Measurements from ENCODE around the gene GRIN2A. TPM values are rescaled to one million over a fixed set of nuclear protein-coding genes. Genes with fewer than 3 reads are reported as not detected.

Gene GRIN2A
- total RNA-seq, 1 experiment from 2014 or later: not detected

DNA sequence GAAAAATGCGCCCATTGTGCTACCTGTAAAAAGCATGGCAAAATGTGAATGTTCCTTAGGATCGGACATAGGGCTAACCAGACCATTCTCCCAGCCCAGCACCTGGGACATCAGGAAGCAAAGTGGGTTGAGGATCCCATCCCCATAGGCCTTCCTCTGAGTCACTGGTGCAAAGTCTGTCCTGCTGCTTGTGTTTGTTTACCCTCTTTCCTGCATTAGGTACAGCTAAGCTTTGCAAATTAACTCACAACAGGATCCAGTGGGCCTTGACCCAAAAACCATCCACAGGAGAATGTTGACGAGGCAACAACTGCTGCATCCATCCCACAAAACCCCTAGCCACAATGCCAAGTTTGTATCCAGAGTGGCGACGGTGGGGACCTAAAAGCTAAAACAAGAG, 106.2 kb downstream of the GRIN2A start:
- no peak for DNase-seq
- H3K36me3 ChIP-seq (ENCODE audit: insufficient read depth, low read length): no peaks in the 10 kb centered on the region
- H3K27me3 ChIP-seq (ENCODE audit: low read length): no peaks in the 10 kb centered on the region
- H3K4me3 ChIP-seq (ENCODE audit: low read length): no peak overlapping the region
- H3K9me2 ChIP-seq (replicated peaks; ENCODE audit: insufficient read depth, low read length): no peaks in the 10 kb centered on the region
- no peaks in the 10 kb centered on the region for H3K9me3 ChIP-seq (ENCODE audit: low read length)
- H3K79me2 ChIP-seq (ENCODE audit: low read length): no peaks in the 10 kb centered on the region
- H3K9ac ChIP-seq (ENCODE audit: low read length): no peak overlapping the region
- H3K4me2 ChIP-seq (ENCODE audit: low read depth, low read length, poor library complexity, severe bottlenecking): no peak overlapping the region
- no peak overlapping the region for H2AFZ ChIP-seq (ENCODE audit: low read length)
- no peaks in the 10 kb centered on the region for H3K4me1 ChIP-seq (ENCODE audit: low read length)
- no peaks in the 10 kb centered on the region for H4K20me1 ChIP-seq (ENCODE audit: insufficient read depth, low read depth, low read length)
- H3K27ac ChIP-seq (ENCODE audit: low read length): no peak overlapping the region

DNA sequence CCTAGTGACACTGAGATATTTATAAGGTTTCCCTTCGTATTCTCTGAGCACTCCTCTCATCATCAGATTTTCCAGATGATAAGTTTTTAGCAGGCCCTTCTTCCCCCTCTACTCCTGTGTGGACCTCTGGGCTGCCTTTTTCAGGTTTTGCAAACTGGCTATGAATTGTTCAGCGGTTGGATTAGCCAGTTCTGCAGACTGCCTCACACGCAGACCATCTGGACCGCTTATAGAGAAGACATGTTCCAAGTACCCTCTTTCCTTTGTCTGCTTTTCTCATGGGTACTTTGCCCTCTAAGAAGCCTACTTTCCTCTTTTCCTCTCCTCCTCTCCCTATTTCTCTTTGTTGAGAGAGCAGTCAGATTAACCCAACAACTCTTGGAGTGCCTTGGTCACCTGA, 111.6 kb downstream of the GRIN2A start:
- Histone ChIP-seq H3K4me3 (ENCODE audit: low read length) (no peak overlapping the region), H3K9ac (ENCODE audit: low read length) (no peak overlapping the region), H3K9me2 (replicated peaks; ENCODE audit: insufficient read depth, low read length) (no peaks in the 10 kb centered on the region), H3K79me2 (ENCODE audit: low read length) (no peaks in the 10 kb centered on the region), H3K4me1 (ENCODE audit: low read length) (no peaks in the 10 kb centered on the region), H3K4me2 (ENCODE audit: low read depth, low read length, poor library complexity, severe bottlenecking) (no peak overlapping the region), H3K27me3 (ENCODE audit: low read length) (no peaks in the 10 kb centered on the region; the same call in 1 of the 2 replicates), H3K36me3 (ENCODE audit: insufficient read depth, low read length) (no peaks in the 10 kb centered on the region), H2AFZ (ENCODE audit: low read length) (no peak overlapping the region), H3K27ac (ENCODE audit: low read length) (no peak overlapping the region), H4K20me1 (ENCODE audit: insufficient read depth, low read depth, low read length) (no peaks in the 10 kb centered on the region), H3K9me3 (ENCODE audit: low read length) (no peaks in the 10 kb centered on the region)
- DNase-seq: no peak

DNA sequence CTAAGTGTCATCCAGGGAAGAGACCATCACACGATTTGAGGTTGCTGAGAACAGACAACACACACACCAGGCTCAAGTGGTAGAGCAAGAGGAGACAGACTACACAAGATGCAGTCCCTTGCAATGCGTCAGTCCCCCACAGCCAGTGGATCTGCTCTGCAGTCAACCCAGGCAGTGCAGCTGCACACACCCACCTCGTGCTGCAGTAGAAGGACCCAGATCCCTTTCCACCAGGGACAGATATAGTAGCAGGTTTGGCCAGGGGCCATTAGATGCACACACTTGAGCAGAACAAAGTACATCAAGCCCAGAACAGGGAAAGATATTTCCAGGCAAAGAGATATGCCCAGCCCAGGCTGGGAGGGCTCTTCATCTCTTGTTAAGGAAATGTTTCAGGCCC, 112.9 kb downstream of the GRIN2A start:
- H2AFZ ChIP-seq (ENCODE audit: low read length): no peak overlapping the region
- no peak overlapping the region for H3K4me3 ChIP-seq (ENCODE audit: low read length)
- H3K27ac ChIP-seq (ENCODE audit: low read length): no peak overlapping the region
- no peaks in the 10 kb centered on the region for H3K36me3 ChIP-seq (ENCODE audit: insufficient read depth, low read length)
- H4K20me1 ChIP-seq (ENCODE audit: insufficient read depth, low read depth, low read length): no peaks in the 10 kb centered on the region
- no peak for DNase-seq
- no peaks in the 10 kb centered on the region for H3K9me2 ChIP-seq (replicated peaks; ENCODE audit: insufficient read depth, low read length)
- no peaks in the 10 kb centered on the region for H3K79me2 ChIP-seq (ENCODE audit: low read length)
- H3K4me1 ChIP-seq (ENCODE audit: low read length): no peaks in the 10 kb centered on the region
- H3K9ac ChIP-seq (ENCODE audit: low read length): no peak overlapping the region
- H3K9me3 ChIP-seq (ENCODE audit: low read length): no peaks in the 10 kb centered on the region
- no peaks in the 10 kb centered on the region; the same call in 1 of the 2 replicates for H3K27me3 ChIP-seq (ENCODE audit: low read length)
- H3K4me2 ChIP-seq (ENCODE audit: low read depth, low read length, poor library complexity, severe bottlenecking): no peak overlapping the region

DNA sequence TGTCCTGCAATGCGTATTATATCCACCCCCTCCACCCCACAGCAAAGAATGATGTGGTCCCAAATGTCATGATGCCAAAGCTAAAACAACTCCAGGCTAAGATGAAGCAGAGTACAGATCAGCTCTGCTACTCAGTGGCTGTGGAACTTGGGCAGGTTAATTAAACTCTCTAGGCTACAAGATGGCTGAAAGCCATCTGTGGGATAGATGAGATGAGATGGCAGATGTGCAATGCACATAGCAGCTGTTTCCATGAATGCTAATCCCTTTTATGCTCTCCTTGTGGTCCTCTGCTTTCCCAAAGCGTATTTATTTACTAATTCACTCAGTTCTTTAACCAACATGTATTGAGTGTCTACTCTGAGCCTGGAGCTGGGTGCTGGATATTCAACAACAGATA, 114.4 kb downstream of the GRIN2A start:
- Histone ChIP-seq H3K9ac (ENCODE audit: low read length) (no peak overlapping the region), H3K36me3 (ENCODE audit: insufficient read depth, low read length) (no peaks in the 10 kb centered on the region), H3K9me2 (replicated peaks; ENCODE audit: insufficient read depth, low read length) (no peaks in the 10 kb centered on the region), H3K9me3 (ENCODE audit: low read length) (no peaks in the 10 kb centered on the region), H3K27me3 (ENCODE audit: low read length) (no peaks in the 10 kb centered on the region; the same call in 1 of the 2 replicates), H4K20me1 (ENCODE audit: insufficient read depth, low read depth, low read length) (no peaks in the 10 kb centered on the region), H3K27ac (ENCODE audit: low read length) (no peak overlapping the region), H3K4me1 (ENCODE audit: low read length) (no peaks in the 10 kb centered on the region), H3K79me2 (ENCODE audit: low read length) (no peaks in the 10 kb centered on the region), H3K4me3 (ENCODE audit: low read length) (no peak overlapping the region), H2AFZ (ENCODE audit: low read length) (no peak overlapping the region), H3K4me2 (ENCODE audit: low read depth, low read length, poor library complexity, severe bottlenecking) (no peak overlapping the region)
- DNase-seq: no peak

DNA sequence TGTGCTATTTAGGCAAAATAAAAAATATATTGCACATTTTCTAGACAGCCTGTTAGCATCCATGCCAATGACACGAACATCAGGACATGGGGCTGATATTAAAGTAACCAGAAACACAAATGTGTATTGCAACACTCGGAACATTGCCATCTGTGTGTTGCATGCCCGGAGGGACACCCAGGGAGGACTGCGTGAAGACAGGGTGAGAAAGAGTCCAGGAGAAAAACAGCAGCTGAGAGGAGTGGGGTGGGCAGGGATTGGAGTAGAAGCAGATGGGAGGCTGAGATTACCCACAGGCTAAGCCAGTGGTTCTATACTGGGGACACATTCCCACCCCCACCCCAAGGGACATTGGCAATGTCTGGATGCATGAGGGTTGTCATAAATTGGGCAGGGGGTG, 114.8 kb downstream of the GRIN2A start:
- Histone ChIP-seq H3K4me2 (ENCODE audit: low read depth, low read length, poor library complexity, severe bottlenecking) (no peak overlapping the region), H2AFZ (ENCODE audit: low read length) (no peak overlapping the region), H3K27me3 (ENCODE audit: low read length) (no peaks in the 10 kb centered on the region; the same call in 1 of the 2 replicates), H3K9me2 (replicated peaks; ENCODE audit: insufficient read depth, low read length) (no peaks in the 10 kb centered on the region), H3K27ac (ENCODE audit: low read length) (no peak overlapping the region), H3K36me3 (ENCODE audit: insufficient read depth, low read length) (no peaks in the 10 kb centered on the region), H3K9me3 (ENCODE audit: low read length) (no peaks in the 10 kb centered on the region), H3K4me1 (ENCODE audit: low read length) (no peaks in the 10 kb centered on the region), H4K20me1 (ENCODE audit: insufficient read depth, low read depth, low read length) (no peaks in the 10 kb centered on the region), H3K4me3 (ENCODE audit: low read length) (no peak overlapping the region), H3K79me2 (ENCODE audit: low read length) (no peaks in the 10 kb centered on the region), H3K9ac (ENCODE audit: low read length) (no peak overlapping the region)
- no peak for DNase-seq

DNA sequence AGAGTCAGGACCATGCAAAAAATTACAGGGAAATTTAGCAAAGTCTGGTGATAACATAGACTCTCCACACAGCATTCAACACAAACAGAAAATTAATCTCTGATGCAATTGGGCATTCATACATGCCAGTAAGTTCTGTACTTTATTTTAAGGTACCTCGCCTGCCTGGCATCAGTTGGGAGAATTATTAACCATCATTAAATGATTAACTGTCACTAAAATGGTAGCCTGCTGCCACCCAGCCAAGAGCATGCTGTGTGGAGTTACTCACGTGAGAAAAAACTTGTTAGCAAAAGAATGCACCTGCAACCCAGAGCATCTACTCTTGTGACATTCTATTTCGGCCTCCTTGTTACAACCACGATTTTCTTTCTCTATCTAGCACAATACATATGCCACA, 117.2 kb downstream of the GRIN2A start:
- Histone ChIP-seq H3K4me2 (ENCODE audit: low read depth, low read length, poor library complexity, severe bottlenecking) (no peak overlapping the region), H3K27me3 (ENCODE audit: low read length) (no peaks in the 10 kb centered on the region; the same call in 1 of the 2 replicates), H4K20me1 (ENCODE audit: insufficient read depth, low read depth, low read length) (no peaks in the 10 kb centered on the region), H3K9me2 (replicated peaks; ENCODE audit: insufficient read depth, low read length) (no peaks in the 10 kb centered on the region), H3K4me3 (ENCODE audit: low read length) (no peak overlapping the region), H3K79me2 (ENCODE audit: low read length) (no peaks in the 10 kb centered on the region), H3K4me1 (ENCODE audit: low read length) (no peaks in the 10 kb centered on the region), H3K9ac (ENCODE audit: low read length) (no peak overlapping the region), H3K27ac (ENCODE audit: low read length) (no peak overlapping the region), H3K36me3 (ENCODE audit: insufficient read depth, low read length) (no peaks in the 10 kb centered on the region), H3K9me3 (ENCODE audit: low read length) (no peaks in the 10 kb centered on the region), H2AFZ (ENCODE audit: low read length) (no peak overlapping the region)
- DNase-seq: no peak

DNA sequence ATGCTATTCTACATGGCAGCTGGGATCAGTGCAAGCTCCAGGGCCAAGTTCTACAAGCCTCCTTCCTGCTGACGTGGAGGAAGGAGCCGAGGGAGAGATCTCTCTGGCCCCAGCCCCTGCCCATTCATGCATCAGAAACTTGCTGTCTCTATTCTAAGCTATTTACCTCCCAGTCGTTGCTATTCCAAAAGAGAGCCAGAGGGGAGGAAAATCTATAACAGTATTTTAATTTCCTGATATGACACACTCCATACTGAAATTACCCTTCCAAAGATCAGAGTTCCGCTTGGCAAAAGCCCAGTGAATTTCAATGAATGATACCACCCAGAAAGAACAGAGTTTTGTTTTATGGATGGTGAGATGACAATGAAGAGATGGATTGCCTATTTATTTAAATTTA, 133.4 kb downstream of the GRIN2A start:
- Histone ChIP-seq H4K20me1 (ENCODE audit: insufficient read depth, low read depth, low read length) (no peaks in the 10 kb centered on the region), H3K79me2 (ENCODE audit: low read length) (no peaks in the 10 kb centered on the region), H3K9ac (ENCODE audit: low read length) (no peak overlapping the region), H3K9me3 (ENCODE audit: low read length) (no peaks in the 10 kb centered on the region), H3K27me3 (ENCODE audit: low read length) (no peaks in the 10 kb centered on the region), H3K4me1 (ENCODE audit: low read length) (no peaks in the 10 kb centered on the region), H3K9me2 (replicated peaks; ENCODE audit: insufficient read depth, low read length) (no peaks in the 10 kb centered on the region), H2AFZ (ENCODE audit: low read length) (no peak overlapping the region), H3K36me3 (ENCODE audit: insufficient read depth, low read length) (no peaks in the 10 kb centered on the region), H3K4me3 (ENCODE audit: low read length) (no peak overlapping the region), H3K4me2 (ENCODE audit: low read depth, low read length, poor library complexity, severe bottlenecking) (no peak overlapping the region), H3K27ac (ENCODE audit: low read length) (no peak overlapping the region)
- no peak for DNase-seq

DNA sequence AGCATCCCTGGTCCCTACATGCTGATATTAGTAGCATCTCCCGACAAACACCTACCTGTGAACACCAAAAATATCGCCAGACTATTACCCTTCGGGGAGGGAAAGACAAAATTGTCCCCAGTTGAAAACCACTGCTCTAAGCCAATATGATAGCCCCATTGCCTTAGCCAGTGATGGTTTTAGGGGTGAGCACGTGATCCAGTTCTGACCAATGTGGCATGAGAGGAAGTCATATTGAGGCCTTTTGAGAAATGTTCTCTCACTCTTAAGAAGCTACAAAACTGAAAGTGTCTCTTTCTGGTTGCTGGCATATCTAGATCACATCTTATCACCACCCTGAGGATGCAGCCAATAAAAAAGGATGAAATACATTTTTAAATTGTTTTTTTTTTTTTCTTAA, 136.3 kb downstream of the GRIN2A start:
- H3K27ac ChIP-seq (ENCODE audit: low read length): no peak overlapping the region
- no peak overlapping the region for H3K4me3 ChIP-seq (ENCODE audit: low read length)
- no peaks in the 10 kb centered on the region for H3K9me2 ChIP-seq (replicated peaks; ENCODE audit: insufficient read depth, low read length)
- no peak overlapping the region for H2AFZ ChIP-seq (ENCODE audit: low read length)
- no peaks in the 10 kb centered on the region for H3K27me3 ChIP-seq (ENCODE audit: low read length)
- DNase-seq: no peak
- H3K36me3 ChIP-seq (ENCODE audit: insufficient read depth, low read length): no peaks in the 10 kb centered on the region
- H3K9me3 ChIP-seq (ENCODE audit: low read length): no peaks in the 10 kb centered on the region
- no peaks in the 10 kb centered on the region for H4K20me1 ChIP-seq (ENCODE audit: insufficient read depth, low read depth, low read length)
- no peak overlapping the region for H3K4me2 ChIP-seq (ENCODE audit: low read depth, low read length, poor library complexity, severe bottlenecking)
- no peak overlapping the region for H3K9ac ChIP-seq (ENCODE audit: low read length)
- H3K4me1 ChIP-seq (ENCODE audit: low read length): no peaks in the 10 kb centered on the region
- H3K79me2 ChIP-seq (ENCODE audit: low read length): no peaks in the 10 kb centered on the region

DNA sequence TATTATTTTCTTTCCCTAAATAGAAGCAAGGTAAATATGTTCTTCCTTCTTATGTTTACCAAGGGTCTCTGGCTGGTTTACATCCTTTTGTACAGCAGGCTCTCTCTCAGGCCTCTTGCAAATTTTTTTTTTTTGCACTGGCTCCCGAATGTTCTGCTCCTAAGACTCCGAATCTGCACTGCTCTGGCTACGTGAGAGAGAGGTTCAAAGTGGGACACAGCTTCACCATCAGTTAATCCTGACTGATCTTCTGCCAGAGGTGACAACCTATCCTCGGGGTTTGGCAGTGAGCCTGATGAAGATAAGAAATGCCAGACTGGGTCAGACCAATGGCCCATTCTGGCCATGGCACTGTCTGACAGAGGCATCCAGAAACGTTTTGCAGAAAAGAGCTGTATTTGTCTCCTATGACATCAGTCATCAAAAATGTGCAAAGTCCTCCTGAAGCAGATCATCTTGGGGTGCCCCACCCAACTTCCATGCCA, 136.9 kb downstream of the GRIN2A start:
- Histone ChIP-seq H3K79me2 (ENCODE audit: low read length) (no peaks in the 10 kb centered on the region), H3K9me2 (replicated peaks; ENCODE audit: insufficient read depth, low read length) (no peaks in the 10 kb centered on the region)
- no peak for DNase-seq

More for the DNA sequence above, 136.9 kb downstream of the GRIN2A start:
- Histone ChIP-seq H3K9me3 (ENCODE audit: low read length) (no peaks in the 10 kb centered on the region), H3K27ac (ENCODE audit: low read length) (no peak overlapping the region), H3K4me1 (ENCODE audit: low read length) (no peaks in the 10 kb centered on the region), H3K4me2 (ENCODE audit: low read depth, low read length, poor library complexity, severe bottlenecking) (no peak overlapping the region), H2AFZ (ENCODE audit: low read length) (no peak overlapping the region), H4K20me1 (ENCODE audit: insufficient read depth, low read depth, low read length) (no peaks in the 10 kb centered on the region), H3K36me3 (ENCODE audit: insufficient read depth, low read length) (no peaks in the 10 kb centered on the region), H3K27me3 (ENCODE audit: low read length) (no peaks in the 10 kb centered on the region), H3K4me3 (ENCODE audit: low read length) (no peak overlapping the region), H3K9ac (ENCODE audit: low read length) (no peak overlapping the region)
